Measurements from ENCODE around the gene TRPM3.

Gene TRPM3

DNA sequence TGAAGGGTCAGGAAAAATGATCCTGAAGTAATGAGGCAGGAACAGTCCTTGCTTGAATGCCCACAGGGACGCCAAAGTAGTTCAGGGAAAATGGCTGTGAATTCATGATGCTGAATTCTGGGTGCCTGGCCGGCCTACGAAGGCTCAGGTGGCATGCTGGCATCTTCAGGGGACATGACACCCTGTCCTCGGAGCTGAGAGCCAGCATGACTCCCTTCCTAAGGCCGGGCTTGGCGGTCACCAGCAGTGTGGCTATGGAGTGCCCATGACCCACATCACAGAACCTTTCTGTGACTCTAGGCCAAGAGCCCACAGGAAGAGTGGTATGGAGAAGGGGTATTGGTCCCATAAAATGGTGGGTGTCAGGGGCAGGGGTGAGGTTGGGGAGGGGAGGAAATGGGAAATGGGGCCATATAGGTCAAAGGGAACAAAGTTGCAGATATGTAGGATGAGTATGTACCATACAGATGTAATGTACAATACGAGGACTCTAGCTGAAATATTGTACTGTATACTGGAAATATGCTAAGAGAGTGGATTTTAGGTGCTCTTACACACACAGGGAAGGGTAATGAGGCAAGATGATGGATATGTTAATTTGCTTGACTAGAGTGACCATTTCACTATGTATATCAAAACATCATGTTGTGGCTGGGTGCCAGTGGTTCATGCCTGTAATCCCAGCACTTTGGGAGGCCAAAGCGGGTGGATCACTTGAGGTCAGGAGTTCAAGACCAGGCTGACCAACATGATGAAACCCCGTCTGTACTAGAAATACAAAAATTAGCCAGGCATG, 504.2 kb downstream of the TRPM3 start:
- TF ChIP-seq, protein P1, sequence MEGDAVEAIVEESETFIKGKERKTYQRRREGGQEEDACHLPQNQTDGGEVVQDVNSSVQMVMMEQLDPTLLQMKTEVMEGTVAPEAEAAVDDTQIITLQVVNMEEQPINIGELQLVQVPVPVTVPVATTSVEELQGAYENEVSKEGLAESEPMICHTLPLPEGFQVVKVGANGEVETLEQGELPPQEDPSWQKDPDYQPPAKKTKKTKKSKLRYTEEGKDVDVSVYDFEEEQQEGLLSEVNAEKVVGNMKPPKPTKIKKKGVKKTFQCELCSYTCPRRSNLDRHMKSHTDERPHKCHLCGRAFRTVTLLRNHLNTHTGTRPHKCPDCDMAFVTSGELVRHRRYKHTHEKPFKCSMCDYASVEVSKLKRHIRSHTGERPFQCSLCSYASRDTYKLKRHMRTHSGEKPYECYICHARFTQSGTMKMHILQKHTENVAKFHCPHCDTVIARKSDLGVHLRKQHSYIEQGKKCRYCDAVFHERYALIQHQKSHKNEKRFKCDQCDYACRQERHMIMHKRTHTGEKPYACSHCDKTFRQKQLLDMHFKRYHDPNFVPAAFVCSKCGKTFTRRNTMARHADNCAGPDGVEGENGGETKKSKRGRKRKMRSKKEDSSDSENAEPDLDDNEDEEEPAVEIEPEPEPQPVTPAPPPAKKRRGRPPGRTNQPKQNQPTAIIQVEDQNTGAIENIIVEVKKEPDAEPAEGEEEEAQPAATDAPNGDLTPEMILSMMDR (IDR thresholded peaks at IDR 0.05; ENCODE audit: low read depth, low read length, missing control alignments) = no peak
- H3K4me3 ChIP-seq (ENCODE audit: low read depth, low read length) = no peak overlapping the region
- DNase-seq = no peak
- H3K27ac ChIP-seq = no peak overlapping the region
- in situ Hi-C loops (cut with HindIII; ENCODE audit: low pct_ligation_motif_present, low sequenced_read_pairs) = no loop called here
- H3K27me3 ChIP-seq (replicated peaks) = no peaks in the 10 kb centered on the region
- no peaks in the 10 kb centered on the region for H3K36me3 ChIP-seq (replicated peaks)

DNA sequence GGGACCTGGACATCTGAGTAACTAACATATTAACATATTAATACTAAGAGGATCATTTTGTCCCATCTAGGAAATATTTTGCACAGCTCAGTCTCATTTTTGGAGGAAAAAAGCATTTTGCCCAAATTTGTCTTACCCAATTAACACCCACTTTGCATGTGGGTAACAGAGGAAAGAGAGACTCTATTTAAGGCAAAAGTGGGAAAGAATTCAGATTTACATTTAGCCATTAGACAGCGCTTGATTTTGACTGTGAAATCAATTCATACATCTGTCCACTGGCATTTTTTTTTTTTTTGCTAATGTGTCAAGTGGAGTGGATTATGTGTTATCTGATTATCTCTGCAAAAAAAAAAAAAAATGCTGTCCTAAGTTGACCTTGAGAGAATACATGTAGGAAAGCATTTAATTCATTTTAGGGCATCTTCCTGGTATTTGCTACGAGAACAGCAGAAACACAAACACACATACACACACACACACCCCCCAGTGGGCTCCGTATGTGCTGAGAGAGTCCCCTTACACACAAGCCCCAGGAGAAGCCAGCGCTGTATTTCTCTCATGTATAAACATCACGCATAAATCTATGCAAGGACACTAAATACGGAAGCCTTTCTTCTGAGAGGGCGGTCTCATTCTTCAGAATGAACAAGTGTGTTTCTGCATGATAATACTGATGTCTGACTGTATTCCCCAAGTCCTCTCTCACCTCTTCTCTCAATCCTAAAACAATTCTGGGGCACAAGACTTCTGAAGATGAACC, 505.0 kb downstream of the TRPM3 start:
- in situ Hi-C loops (cut with HindIII; ENCODE audit: low pct_ligation_motif_present, low sequenced_read_pairs) = no loop called here
- no peak for DNase-seq
- Histone ChIP-seq H3K36me3 (replicated peaks) (no peaks in the 10 kb centered on the region), H3K27me3 (replicated peaks) (no peaks in the 10 kb centered on the region), H3K4me3 (ENCODE audit: low read depth, low read length) (no peak overlapping the region), H3K27ac (no peak overlapping the region)
- TF ChIP-seq, protein P1 (IDR thresholded peaks at IDR 0.05; ENCODE audit: low read depth, low read length, missing control alignments) = no peak

DNA sequence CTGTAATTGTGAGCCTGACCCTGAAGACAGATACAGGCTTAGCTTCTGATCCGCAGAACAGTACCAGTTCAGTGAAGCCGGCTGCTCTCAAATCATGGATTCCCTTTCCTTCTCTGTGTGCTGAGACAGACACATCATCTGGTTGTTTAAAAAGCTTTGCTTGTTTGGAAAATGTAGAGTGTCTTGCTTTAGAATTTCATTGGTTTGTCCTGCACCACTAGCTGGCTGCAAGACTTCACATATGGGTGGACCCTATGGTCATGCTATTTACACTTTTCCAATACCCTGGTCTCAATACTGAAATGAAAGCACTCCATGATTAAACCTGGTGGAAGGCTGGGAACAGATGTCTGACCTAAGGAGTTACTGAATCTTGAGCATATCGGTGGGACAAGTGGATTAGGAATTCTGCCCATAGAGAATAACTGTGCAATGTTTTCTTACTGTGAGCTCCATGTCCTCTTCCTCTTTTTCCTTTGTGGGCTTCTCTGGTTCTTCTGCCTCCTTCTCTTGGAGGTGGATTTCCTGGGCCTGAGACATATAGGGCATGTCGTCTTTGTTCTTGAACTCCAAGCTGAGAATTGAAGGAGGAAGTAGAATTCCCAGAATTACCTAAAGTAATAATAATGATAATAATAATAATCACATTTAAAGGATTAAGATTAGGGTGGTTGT, 505.8 kb downstream of the TRPM3 start:
- Histone ChIP-seq H3K4me3 (ENCODE audit: low read depth, low read length) (no peak overlapping the region), H3K27me3 (replicated peaks) (no peaks in the 10 kb centered on the region), H3K27ac (no peak overlapping the region), H3K36me3 (replicated peaks) (no peaks in the 10 kb centered on the region)
- in situ Hi-C loops (cut with HindIII; ENCODE audit: low pct_ligation_motif_present, low sequenced_read_pairs) = no loop called here
- no peak for DNase-seq
- TF ChIP-seq, protein P1 (IDR thresholded peaks at IDR 0.05; ENCODE audit: low read depth, low read length, missing control alignments) = no peak

DNA sequence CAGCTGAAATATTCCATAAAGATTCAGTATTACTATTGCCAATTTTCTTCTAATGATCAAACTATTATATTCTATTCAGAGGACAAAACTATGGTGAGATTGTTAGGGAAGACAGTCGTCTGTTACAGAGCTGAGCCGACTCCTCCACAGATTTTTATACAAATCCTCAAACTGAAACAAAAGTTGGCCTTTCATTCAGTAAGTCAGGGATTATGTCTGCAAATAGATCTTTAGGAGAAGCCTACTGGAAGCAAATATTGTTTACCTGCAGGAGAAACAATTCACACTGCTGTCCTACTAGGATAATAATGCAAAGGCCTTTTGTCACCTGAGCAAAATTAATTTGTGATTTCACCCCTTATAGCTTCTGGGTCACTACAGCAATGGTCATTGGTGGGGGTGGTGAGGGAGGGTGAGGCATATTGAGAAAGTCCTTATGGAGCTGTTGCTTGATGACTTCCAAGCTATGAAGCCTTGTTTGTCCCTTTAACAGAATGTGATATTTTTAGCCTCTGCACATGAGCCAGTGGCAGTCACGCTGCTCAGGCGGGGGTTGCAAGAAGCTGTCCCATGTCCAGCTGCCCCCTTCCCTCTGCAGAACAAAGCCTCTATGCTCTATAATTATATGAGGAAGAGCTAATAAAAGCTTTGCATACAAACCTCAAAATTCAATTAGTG, 506.5 kb downstream of the TRPM3 start:
- no peak overlapping the region for H3K27ac ChIP-seq
- H3K27me3 ChIP-seq (replicated peaks) = no peaks in the 10 kb centered on the region
- in situ Hi-C loops (cut with HindIII; ENCODE audit: low pct_ligation_motif_present, low sequenced_read_pairs) = no loop called here
- H3K4me3 ChIP-seq (ENCODE audit: low read depth, low read length) = no peak overlapping the region
- TF ChIP-seq, protein P1 (IDR thresholded peaks at IDR 0.05; ENCODE audit: low read depth, low read length, missing control alignments) = no peak
- DNase-seq = no peak
- H3K36me3 ChIP-seq (replicated peaks) = no peaks in the 10 kb centered on the region

DNA sequence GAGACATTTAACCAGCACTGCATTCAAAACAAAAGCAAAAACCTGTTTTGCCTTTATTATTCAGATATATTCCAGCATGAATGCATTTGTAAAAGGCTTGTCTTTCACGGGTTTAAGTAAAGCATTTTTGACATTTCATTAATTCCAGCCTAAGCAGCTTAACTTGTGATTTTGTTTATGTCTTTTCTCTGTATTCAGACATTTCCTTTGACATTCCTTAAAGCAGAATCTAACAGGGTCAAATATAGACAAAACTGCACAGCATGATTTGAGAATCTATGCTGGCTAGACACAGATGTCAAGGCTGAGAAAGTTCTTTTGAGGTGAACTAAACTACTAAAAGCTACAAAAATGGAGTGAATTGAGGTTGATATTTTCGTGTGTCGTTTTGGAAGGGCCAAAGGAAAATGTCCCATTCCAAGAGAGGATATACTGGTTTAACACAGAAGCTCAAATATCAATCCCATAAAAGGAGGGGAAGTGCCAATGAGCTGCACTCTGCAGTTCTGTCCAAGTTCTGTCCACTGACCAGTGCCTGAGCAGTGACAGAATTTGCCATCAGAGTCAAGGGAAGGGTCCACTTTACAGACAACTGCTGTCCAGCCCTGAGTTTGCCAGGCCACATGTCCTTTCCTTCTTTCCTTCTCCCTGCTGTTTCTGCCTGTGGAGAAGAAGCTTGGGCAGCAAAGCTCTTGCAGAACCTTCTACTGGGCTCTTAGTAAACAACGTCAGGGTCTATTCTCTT, 508.2 kb downstream of the TRPM3 start:
- Histone ChIP-seq H3K27me3 (replicated peaks) (no peaks in the 10 kb centered on the region), H3K4me3 (ENCODE audit: low read depth, low read length) (no peak overlapping the region), H3K27ac (no peak overlapping the region), H3K36me3 (replicated peaks) (no peaks in the 10 kb centered on the region)
- TF ChIP-seq, protein P1 (IDR thresholded peaks at IDR 0.05; ENCODE audit: low read depth, low read length, missing control alignments) = no peak
- in situ Hi-C loops (cut with HindIII; ENCODE audit: low pct_ligation_motif_present, low sequenced_read_pairs) = no loop called here
- DNase-seq = no peak
